SK-N-SH (cell line): Measurements from ENCODE around the gene SPTLC2.

Experiments used
- EZH2phosphoT487 ChIP-seq: fragments of 200-600 bp; sonication (generic); IDR thresholded peaks from 2 replicates; pipeline ENCODE4 v1.6.1; 2017; ENCODE audit warnings: low read depth, mixed run types, mild to moderate bottlenecking, antibody characterized with exemption, moderate library complexity, borderline replicate concordance
- MXI1 ChIP-seq: IDR thresholded peaks from 2 replicates; pipeline ENCODE4 v1.6.1; 2012; ENCODE audit warnings: mild to moderate bottlenecking, low read depth, low read length, improper control_type of control experiment
- NFIC ChIP-seq: IDR thresholded peaks from 2 replicates; pipeline ENCODE4 v1.4.0; 2012; ENCODE audit warnings: borderline replicate concordance
- NRF1 ChIP-seq: IDR thresholded peaks from 2 replicates; pipeline ENCODE4 v1.6.1; 2012; ENCODE audit warnings: low read depth, mild to moderate bottlenecking, low read length
- POLR2AphosphoS5 ChIP-seq: IDR thresholded peaks from 2 replicates; pipeline ENCODE4 v1.6.1; 2012; ENCODE audit warnings: low read depth, low read length
- RFX5 ChIP-seq: IDR thresholded peaks from 2 replicates; pipeline ENCODE4 v1.6.1; 2012; ENCODE audit warnings: mild to moderate bottlenecking, improper control_type of control experiment, low read length
- YY1 ChIP-seq: IDR thresholded peaks from 2 replicates; pipeline ENCODE4 v1.4.0; 2012; ENCODE audit warnings: low read depth, mild to moderate bottlenecking
- TF ChIP-seq, protein P1 (sequence below): fragments of 200-600 bp; sonication (generic); IDR thresholded peaks from 2 replicates; pipeline ENCODE4 v1.6.1; 2017; ENCODE audit warnings: antibody characterized with exemption, mild to moderate bottlenecking, moderate library complexity
- TF ChIP-seq, protein P2 (sequence below): IDR thresholded peaks from 2 replicates; pipeline ENCODE4 v1.6.1; 2012; ENCODE audit warnings: mild to moderate bottlenecking, low read depth, low read length, moderate library complexity
- TF ChIP-seq, protein P3 (sequence below): IDR thresholded peaks from 2 replicates; pipeline ENCODE4 v1.4.0; 2012; ENCODE audit warnings: low read depth

DNA sequence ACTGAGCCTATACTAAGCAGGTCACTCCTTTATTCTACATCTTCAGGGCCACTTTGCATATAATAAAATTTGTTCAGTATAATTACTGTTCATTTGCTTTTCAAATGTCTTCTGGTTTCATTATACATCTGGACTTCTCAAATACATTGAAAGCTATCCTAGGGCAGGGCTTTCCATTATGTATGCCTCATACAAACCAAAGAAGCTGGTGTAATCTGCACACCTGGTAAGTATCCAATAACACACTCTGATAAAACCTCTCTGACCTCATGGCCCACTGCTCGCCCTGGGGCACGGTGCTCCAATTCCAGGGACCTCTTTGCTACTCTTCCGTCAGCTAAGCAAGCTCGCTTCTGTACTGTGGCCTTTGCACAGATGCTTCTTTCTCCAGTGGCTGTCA is 95.9 kb downstream of the SPTLC2 start:
- TF ChIP-seq, protein P1, sequence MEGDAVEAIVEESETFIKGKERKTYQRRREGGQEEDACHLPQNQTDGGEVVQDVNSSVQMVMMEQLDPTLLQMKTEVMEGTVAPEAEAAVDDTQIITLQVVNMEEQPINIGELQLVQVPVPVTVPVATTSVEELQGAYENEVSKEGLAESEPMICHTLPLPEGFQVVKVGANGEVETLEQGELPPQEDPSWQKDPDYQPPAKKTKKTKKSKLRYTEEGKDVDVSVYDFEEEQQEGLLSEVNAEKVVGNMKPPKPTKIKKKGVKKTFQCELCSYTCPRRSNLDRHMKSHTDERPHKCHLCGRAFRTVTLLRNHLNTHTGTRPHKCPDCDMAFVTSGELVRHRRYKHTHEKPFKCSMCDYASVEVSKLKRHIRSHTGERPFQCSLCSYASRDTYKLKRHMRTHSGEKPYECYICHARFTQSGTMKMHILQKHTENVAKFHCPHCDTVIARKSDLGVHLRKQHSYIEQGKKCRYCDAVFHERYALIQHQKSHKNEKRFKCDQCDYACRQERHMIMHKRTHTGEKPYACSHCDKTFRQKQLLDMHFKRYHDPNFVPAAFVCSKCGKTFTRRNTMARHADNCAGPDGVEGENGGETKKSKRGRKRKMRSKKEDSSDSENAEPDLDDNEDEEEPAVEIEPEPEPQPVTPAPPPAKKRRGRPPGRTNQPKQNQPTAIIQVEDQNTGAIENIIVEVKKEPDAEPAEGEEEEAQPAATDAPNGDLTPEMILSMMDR: no peak
- TF ChIP-seq EZH2phosphoT487: no peak
- TF ChIP-seq, protein P2, sequence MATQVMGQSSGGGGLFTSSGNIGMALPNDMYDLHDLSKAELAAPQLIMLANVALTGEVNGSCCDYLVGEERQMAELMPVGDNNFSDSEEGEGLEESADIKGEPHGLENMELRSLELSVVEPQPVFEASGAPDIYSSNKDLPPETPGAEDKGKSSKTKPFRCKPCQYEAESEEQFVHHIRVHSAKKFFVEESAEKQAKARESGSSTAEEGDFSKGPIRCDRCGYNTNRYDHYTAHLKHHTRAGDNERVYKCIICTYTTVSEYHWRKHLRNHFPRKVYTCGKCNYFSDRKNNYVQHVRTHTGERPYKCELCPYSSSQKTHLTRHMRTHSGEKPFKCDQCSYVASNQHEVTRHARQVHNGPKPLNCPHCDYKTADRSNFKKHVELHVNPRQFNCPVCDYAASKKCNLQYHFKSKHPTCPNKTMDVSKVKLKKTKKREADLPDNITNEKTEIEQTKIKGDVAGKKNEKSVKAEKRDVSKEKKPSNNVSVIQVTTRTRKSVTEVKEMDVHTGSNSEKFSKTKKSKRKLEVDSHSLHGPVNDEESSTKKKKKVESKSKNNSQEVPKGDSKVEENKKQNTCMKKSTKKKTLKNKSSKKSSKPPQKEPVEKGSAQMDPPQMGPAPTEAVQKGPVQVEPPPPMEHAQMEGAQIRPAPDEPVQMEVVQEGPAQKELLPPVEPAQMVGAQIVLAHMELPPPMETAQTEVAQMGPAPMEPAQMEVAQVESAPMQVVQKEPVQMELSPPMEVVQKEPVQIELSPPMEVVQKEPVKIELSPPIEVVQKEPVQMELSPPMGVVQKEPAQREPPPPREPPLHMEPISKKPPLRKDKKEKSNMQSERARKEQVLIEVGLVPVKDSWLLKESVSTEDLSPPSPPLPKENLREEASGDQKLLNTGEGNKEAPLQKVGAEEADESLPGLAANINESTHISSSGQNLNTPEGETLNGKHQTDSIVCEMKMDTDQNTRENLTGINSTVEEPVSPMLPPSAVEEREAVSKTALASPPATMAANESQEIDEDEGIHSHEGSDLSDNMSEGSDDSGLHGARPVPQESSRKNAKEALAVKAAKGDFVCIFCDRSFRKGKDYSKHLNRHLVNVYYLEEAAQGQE: no peak
- TF ChIP-seq NRF1: no peak
- TF ChIP-seq RFX5: no peak
- TF ChIP-seq MXI1: no peak
- TF ChIP-seq YY1: no peak
- no peak for TF ChIP-seq POLR2AphosphoS5
- TF ChIP-seq NFIC: no peak
- TF ChIP-seq, protein P3, sequence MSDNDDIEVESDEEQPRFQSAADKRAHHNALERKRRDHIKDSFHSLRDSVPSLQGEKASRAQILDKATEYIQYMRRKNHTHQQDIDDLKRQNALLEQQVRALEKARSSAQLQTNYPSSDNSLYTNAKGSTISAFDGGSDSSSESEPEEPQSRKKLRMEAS: no peak
